SK-N-SH treated with all-trans-retinoic acid at 6 μM for 48 hours (cell line): ENCODE data around the gene SVIL.

ENCODE experiments used
- ESRRG ChIP-seq: fragments of 250-450 bp; sonication (Bioruptor Pico); IDR thresholded peaks from 2 replicates; pipeline ENCODE4 v1.6.1; 2021; ENCODE audit warnings: mild to moderate bottlenecking
- TOX ChIP-seq: fragments of 250-450 bp; sonication (Bioruptor Pico); IDR thresholded peaks from 2 replicates; pipeline ENCODE4 v1.8.0; 2021; ENCODE audit warnings: mild to moderate bottlenecking, moderate library complexity, borderline replicate concordance
- TF ChIP-seq, protein P1 (sequence below): fragments of 250-450 bp; sonication (Bioruptor Pico); IDR thresholded peaks from 2 replicates; pipeline ENCODE4 v1.8.0; 2020; ENCODE audit warnings: mild to moderate bottlenecking, moderate library complexity, borderline replicate concordance

DNA sequence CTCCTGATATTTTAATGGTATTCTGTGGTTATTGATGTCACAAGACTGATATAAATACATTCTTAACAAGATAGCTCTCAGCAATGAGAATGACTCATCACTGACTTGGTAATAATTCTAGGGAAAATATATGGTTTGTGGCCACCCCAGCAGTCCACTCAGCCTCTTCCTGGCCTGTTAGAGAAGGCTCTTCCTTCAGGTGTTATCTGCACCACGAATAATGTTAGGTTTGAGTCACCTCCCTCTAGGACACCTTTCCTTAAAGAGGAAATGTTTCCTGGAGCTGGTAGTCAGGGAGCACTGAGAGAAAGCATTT lies 163.3 kb downstream of the SVIL start:
- TF ChIP-seq TOX (CRISPR knock-in tag) (peak; percentile 71; the same call in 1 of the 2 replicates), ESRRG (CRISPR knock-in tag) (no peak)
- TF ChIP-seq, protein P1, sequence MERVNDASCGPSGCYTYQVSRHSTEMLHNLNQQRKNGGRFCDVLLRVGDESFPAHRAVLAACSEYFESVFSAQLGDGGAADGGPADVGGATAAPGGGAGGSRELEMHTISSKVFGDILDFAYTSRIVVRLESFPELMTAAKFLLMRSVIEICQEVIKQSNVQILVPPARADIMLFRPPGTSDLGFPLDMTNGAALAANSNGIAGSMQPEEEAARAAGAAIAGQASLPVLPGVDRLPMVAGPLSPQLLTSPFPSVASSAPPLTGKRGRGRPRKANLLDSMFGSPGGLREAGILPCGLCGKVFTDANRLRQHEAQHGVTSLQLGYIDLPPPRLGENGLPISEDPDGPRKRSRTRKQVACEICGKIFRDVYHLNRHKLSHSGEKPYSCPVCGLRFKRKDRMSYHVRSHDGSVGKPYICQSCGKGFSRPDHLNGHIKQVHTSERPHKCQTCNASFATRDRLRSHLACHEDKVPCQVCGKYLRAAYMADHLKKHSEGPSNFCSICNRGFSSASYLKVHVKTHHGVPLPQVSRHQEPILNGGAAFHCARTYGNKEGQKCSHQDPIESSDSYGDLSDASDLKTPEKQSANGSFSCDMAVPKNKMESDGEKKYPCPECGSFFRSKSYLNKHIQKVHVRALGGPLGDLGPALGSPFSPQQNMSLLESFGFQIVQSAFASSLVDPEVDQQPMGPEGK, result no peak
